VCaP (cell line): ENCODE measurements around the gene TTC22.

ENCODE experiments used
- H3K27ac ChIP-seq: fragments of 450-650 bp; 2 replicates; pipeline ENCODE4 v1.5.1; 2017
- CTCF ChIP-seq: fragments of 450-650 bp; conservative IDR thresholded peaks from 2 replicates; pipeline ENCODE4 v1.5.1; 2017; ENCODE audit warnings: mild to moderate bottlenecking, moderate library complexity

Gene TTC22

GRCh38 chr1:54806931-54807611, 5.9 kb upstream of the TTC22 start:
- TF ChIP-seq CTCF, result no peak
- no peak overlapping the region for H3K27ac ChIP-seq

- H3K27ac ChIP-seq, result no peak overlapping the region
- TF ChIP-seq CTCF, result no peak
Observed at GRCh38 chr1:54805981-54806381, 4.9 kb upstream of the TTC22 start.

GRCh38 chr1:54805466-54805865, 4.3 kb upstream of the TTC22 start:
- no peak for TF ChIP-seq CTCF
- H3K27ac ChIP-seq, result no peak overlapping the region

- no peak for TF ChIP-seq CTCF
- no peak overlapping the region for H3K27ac ChIP-seq
Observed at GRCh38 chr1:54804471-54805132, 3.5 kb upstream of the TTC22 start.

- TF ChIP-seq CTCF, result no peak
- no peak overlapping the region for H3K27ac ChIP-seq
Observed at GRCh38 chr1:54803761-54804470, 2.8 kb upstream of the TTC22 start.

- no peak overlapping the region for H3K27ac ChIP-seq
- TF ChIP-seq CTCF, result no peak
Observed at GRCh38 chr1:54800041-54800898, 853 bp downstream of the TTC22 start.
